HepG2 (cell line): ENCODE results near the gene CTDP1. TPM values are rescaled to one million over a fixed set of nuclear protein-coding genes. Genes with fewer than 3 reads are reported as not detected.

Experiments used
- ATAC-seq: fragments of 200-7000 bp; cut with Tn5 transposase; 3 replicates; pipeline ENCODE4 v1.9.1; 2020; ENCODE audit warnings: mild to moderate bottlenecking, moderate library complexity
- BruUV-seq: library from RNA; stranded (reverse); fragments of 400-500 nt; replicated peaks from 2 replicates; lab custom pipeline; 2021; lab: Mats Ljungman, UMichigan
- CTCF ChIA-PET: fragments of 300-600 bp; formaldehyde crosslinking; extraction: SDS; loops from one replicate; lab custom pipeline; 2021; ENCODE audit warnings: low total read pairs, inconsistent platforms, low intra/inter-chr PET ratio; lab: Yijun Ruan, JAX
- POLR2A ChIA-PET: fragments of 350-600 bp; sonication (Branson Sonifier 250); formaldehyde crosslinking; loops from one replicate; lab custom pipeline; 2020; ENCODE audit warnings: antibody characterized with exemption, inconsistent platforms; lab: Yijun Ruan, JAX
- DNase-seq: peaks from one replicate; pipeline ENCODE4 v3.0.0-alpha.2; 2015; ENCODE audit warnings: low spot score
- FAIRE-seq: peaks from 3 replicates; lab custom pipeline; 2011; peaks lifted over from hg19 to GRCh38; lab: Jason Lieb, UNC
- H2AFZ ChIP-seq: one replicate; pipeline ENCODE4 v1.6.1; 2011; ENCODE audit warnings: low read length, inconsistent platforms
- H3K27ac ChIP-seq: fragments of 300-600 bp; 3 replicates; pipeline ENCODE4 v1.8.0; 2011; ENCODE audit warnings: mixed run types, mild to moderate bottlenecking, mixed read lengths, low read length, inconsistent platforms; ENCODE audit not compliant: insufficient read depth; ENCODE audit errors: extremely low read length
- H3K27me3 ChIP-seq, 2 experiments: fragments of 200-600 bp in 1 of 2; 2 replicates in 1 of 2; 3 replicates in 1 of 2; pipeline versions ENCODE4 v1.6.0 to v1.8.0; 2011; ENCODE audit warnings: low read length in 2 of 2, mild to moderate bottlenecking in 2 of 2, moderate library complexity in 2 of 2, inconsistent platforms in 1 of 2; ENCODE audit not compliant: insufficient read depth in 2 of 2, control insufficient read depth in 1 of 2
- H3K36me3 ChIP-seq, 2 experiments: fragments of 200-600 bp in 1 of 2; replicated peaks in 1 of 2; 2 replicates in 1 of 2; 3 replicates in 1 of 2; pipeline versions ENCODE4 v1.5.1 to v1.8.0; 2011; ENCODE audit warnings: low read length in 2 of 2, inconsistent platforms in 1 of 2; ENCODE audit not compliant: insufficient read depth in 2 of 2, control insufficient read depth in 1 of 2
- H3K4me1 ChIP-seq: 2 replicates; pipeline ENCODE4 v1.5.1; 2012; ENCODE audit warnings: low read length, inconsistent platforms; ENCODE audit not compliant: insufficient read depth
- H3K4me2 ChIP-seq: 2 replicates; pipeline ENCODE4 v1.6.0; 2011; ENCODE audit warnings: low read depth, low read length, inconsistent platforms
- H3K4me3 ChIP-seq, 3 experiments: fragments of 200-600 bp in 1 of 3; sonication (generic), shearing (Covaris generic) in 1 of 3; replicated peaks in 1 of 3; 2 replicates each; pipeline ENCODE4 v1.5.1; 2011 to 2016; ENCODE audit warnings: low read length in 3 of 3, inconsistent platforms in 2 of 3, low read depth in 2 of 3, mild to moderate bottlenecking in 2 of 3, control low read depth in 1 of 3, mixed read lengths in 1 of 3; ENCODE audit not compliant: insufficient read depth in 1 of 3
- H3K79me2 ChIP-seq: one replicate; pipeline ENCODE4 v1.6.1; 2011; ENCODE audit warnings: low read length, inconsistent platforms; ENCODE audit not compliant: insufficient read depth
- H3K9ac ChIP-seq: 2 replicates; pipeline ENCODE4 v1.6.0; 2011; ENCODE audit warnings: mild to moderate bottlenecking, low read depth, low read length, inconsistent platforms; ENCODE audit not compliant: insufficient read depth
- H3K9me3 ChIP-seq: 2 replicates; pipeline ENCODE4 v1.5.1; 2012; ENCODE audit warnings: mild to moderate bottlenecking, low read length
- H4K20me1 ChIP-seq: 2 replicates; pipeline ENCODE4 v1.6.0; 2011; ENCODE audit warnings: inconsistent platforms, mild to moderate bottlenecking, low read length, moderate library complexity; ENCODE audit not compliant: insufficient read depth
- FOXA1 ChIP-seq, 2 experiments: fragments of 450-650 bp in 1 of 2; sonication (generic) in 1 of 2; formaldehyde crosslinking in 1 of 2; IDR thresholded peaks; 2 replicates each; pipeline versions ENCODE4 v1.4.0 to v1.6.1; 2016 to 2020; ENCODE audit warnings: missing genetic modification reagents in 1 of 2
- LCORL ChIP-seq, 2 experiments: fragments of 450-650 bp in 1 of 2; sonication (generic) in 1 of 2; formaldehyde crosslinking in 1 of 2; IDR thresholded peaks; 2 replicates each; pipeline versions ENCODE4 v1.5.0 to v1.6.1; 2017 to 2020; ENCODE audit warnings: antibody characterized with exemption in 1 of 2, missing genetic modification reagents in 1 of 2
- SIN3A ChIP-seq: IDR thresholded peaks from 2 replicates; pipeline ENCODE4 v1.6.1; 2011; ENCODE audit warnings: low read depth, mild to moderate bottlenecking, control low read depth, low read length, borderline replicate concordance
- SIX1 ChIP-seq: sonication (generic); formaldehyde crosslinking; IDR thresholded peaks from 2 replicates; pipeline ENCODE4 v1.4.0; 2020; ENCODE audit warnings: missing genetic modification reagents, borderline replicate concordance
- ZBTB7A ChIP-seq: sonication (generic); formaldehyde crosslinking; IDR thresholded peaks from 2 replicates; pipeline ENCODE4 v1.8.0; 2022; ENCODE audit warnings: mild to moderate bottlenecking, missing genetic modification reagents
- ZNF253 ChIP-seq: sonication (generic); formaldehyde crosslinking; IDR thresholded peaks from 2 replicates; pipeline ENCODE4 v1.8.0; 2022; ENCODE audit warnings: mild to moderate bottlenecking, missing genetic modification reagents, borderline replicate concordance
- ZNF326 ChIP-seq: sonication (generic); formaldehyde crosslinking; IDR thresholded peaks from 2 replicates; pipeline ENCODE4 v1.4.0; 2020; ENCODE audit warnings: missing genetic modification reagents, borderline replicate concordance
- ZNF781 ChIP-seq: sonication (generic); formaldehyde crosslinking; IDR thresholded peaks from 2 replicates; pipeline ENCODE4 v1.5.1; 2020; ENCODE audit warnings: borderline replicate concordance, mild to moderate bottlenecking, missing genetic modification reagents; ENCODE audit errors: not compliant biosample characterization
- ZNF816 ChIP-seq: sonication (generic); formaldehyde crosslinking; IDR thresholded peaks from 2 replicates; pipeline ENCODE4 v1.8.0; 2022; ENCODE audit warnings: missing genetic modification reagents, mild to moderate bottlenecking, borderline replicate concordance
- WGBS: methylation state at CpG from one replicate; pipeline ENCODE4 v1.1.6; 2017; ENCODE audit warnings: low lambda C conversion rate; 5-methylcytosine and 5-hydroxymethylcytosine counted together
- in situ Hi-C: cut with HindIII; loops from 2 replicates; pipeline ENCODE4 v1.10.0; 2017; ENCODE audit warnings: low pct_unique_long_range_greater_than_20kb; ENCODE audit not compliant: extremely low pct_ligation_motif_present
- intact Hi-C: fragments of 100-400 bp; cut with micrococcal nuclease; formaldehyde crosslinking; loops from one replicate; pipeline ENCODE4 v1.10.0; 2022; ENCODE audit not compliant: unreplicated experiment
- polyA plus RNA-seq, 8 experiments: library from polyadenylated mRNA; depleted of rRNA in 3 of 8; stranded (reverse) in 7 of 8; unstranded in 1 of 8; fragments of >200 nt; fragmentation: Illumina TruSeq in 4 of 8; extraction: Trizol in 4 of 8; gene quantifications; 2 replicates each; pipeline versions ENCODE4 v1.2.1 to v1.2.3, GENCODE V29; 2011 to 2016; ENCODE audit warnings: low read depth in 4 of 8, missing spikeins in 1 of 8, mixed read lengths in 1 of 8; ENCODE audit not compliant: insufficient read depth in 1 of 8
- total RNA-seq, 5 experiments: library from RNA; depleted of rRNA; stranded (reverse); fragments of >200 nt; fragmentation: Illumina TruSeq; extraction: Trizol; gene quantifications; 2 replicates each; pipeline ENCODE4 v1.2.3, GENCODE V29; 2016; ENCODE audit warnings: low read depth in 1 of 5
- TF ChIP-seq, protein P1 (sequence below): IDR thresholded peaks from 2 replicates; pipeline ENCODE4 v1.6.1; 2016
- TF ChIP-seq, protein P2 (sequence below): sonication (generic); formaldehyde crosslinking; IDR thresholded peaks from 2 replicates; pipeline ENCODE4 v1.4.0; 2020; ENCODE audit warnings: mild to moderate bottlenecking, missing genetic modification reagents

The CTDP1 gene
- total and polyA plus RNA-seq, 2 of the 13 experiments (the other 11 are each of a cell fraction or from before 2014, with no cell fraction given): 6.9 to 11.0 TPM

DNA sequence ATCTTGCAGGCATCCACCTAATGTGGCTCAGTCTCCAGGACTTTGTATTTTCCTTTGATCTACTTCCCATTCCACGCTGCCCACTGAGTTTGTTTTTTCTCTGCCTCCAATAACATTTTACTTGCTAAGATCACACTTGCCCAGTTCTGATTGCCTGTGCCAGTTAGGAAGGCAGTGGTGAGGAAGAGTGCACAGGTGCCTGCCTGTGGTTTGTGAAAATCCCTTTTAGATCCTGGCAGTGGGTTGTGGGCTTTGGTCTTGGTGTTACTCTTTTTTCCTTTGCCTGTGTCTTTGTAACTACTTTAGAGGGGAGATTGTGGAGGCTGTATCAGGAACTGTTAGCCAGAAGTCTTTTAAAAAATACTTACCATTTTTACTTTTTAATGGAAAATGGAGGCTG, 81.3 kb downstream of the CTDP1 start:
- POLR2A ChIA-PET: no interaction called here
- TF ChIP-seq ZNF253 (CRISPR knock-in tag) (no peak), LCORL (IDR thresholded peaks at IDR 0.05) (no peak), LCORL (CRISPR knock-in tag; IDR thresholded peaks at IDR 0.05) (no peak), SIN3A (no peak), ZNF816 (CRISPR knock-in tag) (no peak), ZBTB7A (CRISPR knock-in tag) (no peak), ZNF326 (CRISPR knock-in tag) (no peak), FOXA1 (IDR thresholded peaks at IDR 0.05) (no peak), FOXA1 (CRISPR knock-in tag; IDR thresholded peaks at IDR 0.05) (no peak), SIX1 (CRISPR knock-in tag) (no peak), ZNF781 (CRISPR knock-in tag) (no peak)
- TF ChIP-seq, protein P1, sequence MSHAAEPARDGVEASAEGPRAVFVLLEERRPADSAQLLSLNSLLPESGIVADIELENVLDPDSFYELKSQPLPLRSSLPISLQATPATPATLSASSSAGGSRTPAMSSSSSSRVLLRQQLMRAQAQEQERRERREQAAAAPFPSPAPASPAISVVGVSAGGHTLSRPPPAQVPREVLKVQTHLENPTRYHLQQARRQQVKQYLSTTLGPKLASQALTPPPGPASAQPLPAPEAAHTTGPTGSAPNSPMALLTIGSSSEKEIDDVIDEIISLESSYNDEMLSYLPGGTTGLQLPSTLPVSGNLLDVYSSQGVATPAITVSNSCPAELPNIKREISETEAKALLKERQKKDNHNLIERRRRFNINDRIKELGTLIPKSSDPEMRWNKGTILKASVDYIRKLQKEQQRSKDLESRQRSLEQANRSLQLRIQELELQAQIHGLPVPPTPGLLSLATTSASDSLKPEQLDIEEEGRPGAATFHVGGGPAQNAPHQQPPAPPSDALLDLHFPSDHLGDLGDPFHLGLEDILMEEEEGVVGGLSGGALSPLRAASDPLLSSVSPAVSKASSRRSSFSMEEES (CRISPR knock-in tag): no peak
- TF ChIP-seq, protein P2, sequence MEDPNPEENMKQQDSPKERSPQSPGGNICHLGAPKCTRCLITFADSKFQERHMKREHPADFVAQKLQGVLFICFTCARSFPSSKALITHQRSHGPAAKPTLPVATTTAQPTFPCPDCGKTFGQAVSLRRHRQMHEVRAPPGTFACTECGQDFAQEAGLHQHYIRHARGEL (CRISPR knock-in tag): no peak
- no peak overlapping the region for H3K27ac ChIP-seq
- FAIRE-seq (no peak), ATAC-seq (no peak), DNase-seq (no peak)
- H4K20me1 ChIP-seq: no peaks in the 10 kb centered on the region
- H3K4me3 ChIP-seq: no peak overlapping the region
- H3K4me2 ChIP-seq: no peak overlapping the region
- no TSS peak for BruUV-seq
- 10% methylated on average over 1 of the region's 1 CpG for WGBS
- H3K27me3 ChIP-seq: peaks cover 0 to 3% of the 10 kb centered on the region in 2 experiments; a peak in 1 of 5 replicates
- H2AFZ ChIP-seq: no peak overlapping the region
- no peaks in the 10 kb centered on the region for H3K79me2 ChIP-seq
- H3K36me3 ChIP-seq: no peaks in the 10 kb centered on the region
- CTCF ChIA-PET: no interaction called here
- no peaks in the 10 kb centered on the region for H3K9me3 ChIP-seq
- in situ Hi-C loops: no loop called here
- no peak overlapping the region for H3K9ac ChIP-seq
- intact Hi-C loops: no loop called here
- no peaks in the 10 kb centered on the region for H3K4me1 ChIP-seq
